Spleen (tissue), 7 donors: ENCODE measurements around the gene FAM241A.
A peak's percentile ranks its signal among the peaks of the same experiment; 100 is the strongest.

Experiments used
- CTCF ChIP-seq, 11 experiments: fragments of 200-600 bp in 7 of 11; fragments of 450-650 bp in 4 of 11; sonication (generic) in 4 of 11; IDR thresholded peaks in 8 of 11; conservative IDR thresholded peaks in 3 of 11; 1 replicate in 7 of 11; 2 replicates in 4 of 11; pipeline versions ENCODE4 v1.4.0 to v1.8.0; 2016 to 2021; ENCODE audit warnings: antibody characterized with exemption in 11 of 11, inconsistent platforms in 4 of 11, mild to moderate bottlenecking in 1 of 11
- POLR2A ChIP-seq, 3 donors: fragments of 450-650 bp; IDR thresholded peaks; one replicate each; pipeline ENCODE4 v1.5.1; 2017; ENCODE audit warnings: antibody characterized with exemption in 3 of 3, mild to moderate bottlenecking in 1 of 3
- donor health status: DM: no; HTN: no; CAD: no; lungs with moderate emphysema.
- donor health status: DM: no; HTN: no; CAD: no.
- donor health status: DM: no; HTN: no; CAD: no.

- TF ChIP-seq CTCF (IDR thresholded peaks at IDR 0.05 in 8 of 11, conservative IDR thresholded peaks at IDR 0.05 in 3 of 11) (peak; percentile 33 to 80 (median 71)), POLR2A (IDR thresholded peaks at IDR 0.05) (no peak)
Measured at GRCh38 chr4:112099701-112100297, 45.5 kb upstream of the FAM241A start.
